SK-N-SH treated with all-trans-retinoic acid at 6 μM for 48 hours (cell line): ENCODE measurements around the gene UBE3C.

Experiments
- ARNTL ChIP-seq: fragments of 450-650 bp; formaldehyde crosslinking; IDR thresholded peaks from 2 replicates; pipeline ENCODE4 v1.5.0; 2020; ENCODE audit warnings: low read depth, mild to moderate bottlenecking, moderate library complexity, borderline replicate concordance
- BACH2 ChIP-seq: fragments of 250-450 bp; sonication (Bioruptor Pico); IDR thresholded peaks from 2 replicates; pipeline ENCODE4 v1.9.0; 2021; ENCODE audit warnings: mild to moderate bottlenecking, borderline replicate concordance
- CREB5 ChIP-seq: fragments of 250-450 bp; sonication (Bioruptor Pico); IDR thresholded peaks from 2 replicates; pipeline ENCODE4 v1.5.1; 2020; ENCODE audit warnings: low read depth, mild to moderate bottlenecking, moderate library complexity
- CSDC2 ChIP-seq: fragments of 250-450 bp; sonication (Bioruptor Pico); IDR thresholded peaks from 2 replicates; pipeline ENCODE4 v1.5.0; 2020; ENCODE audit warnings: mild to moderate bottlenecking, moderate library complexity
- POU6F1 ChIP-seq: fragments of 250-450 bp; sonication (Bioruptor Pico); IDR thresholded peaks from 2 replicates; pipeline ENCODE4 v1.8.0; 2021; ENCODE audit warnings: low read depth, mild to moderate bottlenecking, moderate library complexity, borderline replicate concordance
- PPARA ChIP-seq: fragments of 250-450 bp; sonication (Bioruptor Pico); IDR thresholded peaks from 2 replicates; pipeline ENCODE4 v1.5.0; 2020; ENCODE audit warnings: mild to moderate bottlenecking, borderline replicate concordance
- RARB ChIP-seq: fragments of 250-450 bp; sonication (Bioruptor Pico); IDR thresholded peaks from 2 replicates; pipeline ENCODE4 v1.8.0; 2021; ENCODE audit warnings: mild to moderate bottlenecking, moderate library complexity
- SNAI2 ChIP-seq: fragments of 250-450 bp; sonication (Bioruptor Pico); IDR thresholded peaks from 2 replicates; pipeline ENCODE4 v1.5.0; 2020; ENCODE audit warnings: mild to moderate bottlenecking, moderate library complexity
- ZC3H10 ChIP-seq: fragments of 250-450 bp; sonication (Bioruptor Pico); IDR thresholded peaks from 2 replicates; pipeline ENCODE4 v1.5.1; 2021; ENCODE audit warnings: mild to moderate bottlenecking, moderate library complexity
- ZFP3 ChIP-seq: fragments of 250-450 bp; sonication (Bioruptor Pico); IDR thresholded peaks from 2 replicates; pipeline ENCODE4 v1.5.0; 2020; ENCODE audit warnings: mild to moderate bottlenecking, moderate library complexity
- ZFP30 ChIP-seq: fragments of 450-650 bp; formaldehyde crosslinking; IDR thresholded peaks from 2 replicates; pipeline ENCODE4 v1.5.0; 2022; ENCODE audit warnings: mild to moderate bottlenecking, moderate library complexity
- TF ChIP-seq, protein P1 (sequence below): fragments of 250-450 bp; sonication (Bioruptor Pico); IDR thresholded peaks from 2 replicates; pipeline ENCODE4 v1.8.0; 2020; ENCODE audit warnings: mild to moderate bottlenecking, moderate library complexity, borderline replicate concordance

DNA sequence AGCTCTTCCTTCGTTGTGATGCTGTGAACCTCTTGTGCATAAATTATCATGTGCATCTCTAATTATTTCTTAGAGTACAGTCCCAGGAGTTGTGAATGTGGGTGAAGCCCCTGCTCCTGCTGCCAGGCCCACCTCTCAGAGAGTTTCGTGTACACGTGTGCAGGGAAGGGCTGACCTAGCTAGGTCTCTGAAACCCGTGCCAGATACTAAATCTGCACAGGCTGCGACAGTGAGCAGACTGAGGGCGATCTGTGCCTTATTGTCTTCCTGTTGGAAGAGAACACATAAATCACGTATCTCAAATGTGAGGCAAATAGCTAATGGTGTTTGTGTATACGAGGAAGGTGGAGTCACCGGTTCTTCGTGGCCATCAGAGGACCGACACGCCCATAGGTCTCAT, 126.3 kb downstream of the UBE3C start:
- TF ChIP-seq, protein P1, sequence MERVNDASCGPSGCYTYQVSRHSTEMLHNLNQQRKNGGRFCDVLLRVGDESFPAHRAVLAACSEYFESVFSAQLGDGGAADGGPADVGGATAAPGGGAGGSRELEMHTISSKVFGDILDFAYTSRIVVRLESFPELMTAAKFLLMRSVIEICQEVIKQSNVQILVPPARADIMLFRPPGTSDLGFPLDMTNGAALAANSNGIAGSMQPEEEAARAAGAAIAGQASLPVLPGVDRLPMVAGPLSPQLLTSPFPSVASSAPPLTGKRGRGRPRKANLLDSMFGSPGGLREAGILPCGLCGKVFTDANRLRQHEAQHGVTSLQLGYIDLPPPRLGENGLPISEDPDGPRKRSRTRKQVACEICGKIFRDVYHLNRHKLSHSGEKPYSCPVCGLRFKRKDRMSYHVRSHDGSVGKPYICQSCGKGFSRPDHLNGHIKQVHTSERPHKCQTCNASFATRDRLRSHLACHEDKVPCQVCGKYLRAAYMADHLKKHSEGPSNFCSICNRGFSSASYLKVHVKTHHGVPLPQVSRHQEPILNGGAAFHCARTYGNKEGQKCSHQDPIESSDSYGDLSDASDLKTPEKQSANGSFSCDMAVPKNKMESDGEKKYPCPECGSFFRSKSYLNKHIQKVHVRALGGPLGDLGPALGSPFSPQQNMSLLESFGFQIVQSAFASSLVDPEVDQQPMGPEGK (CRISPR knock-in tag), result no peak
- TF ChIP-seq RARB (CRISPR knock-in tag), result no peak
- no peak for TF ChIP-seq ZC3H10
- TF ChIP-seq POU6F1 (CRISPR knock-in tag), result no peak
- TF ChIP-seq ZFP30 (CRISPR knock-in tag), result no peak
- TF ChIP-seq CSDC2 (CRISPR knock-in tag), result no peak
- TF ChIP-seq BACH2, result no peak
- no peak for TF ChIP-seq CREB5 (CRISPR knock-in tag)
- TF ChIP-seq ARNTL (CRISPR knock-in tag), result no peak
- no peak for TF ChIP-seq ZFP3 (CRISPR knock-in tag)
- TF ChIP-seq PPARA (CRISPR knock-in tag), result no peak
- TF ChIP-seq SNAI2, result no peak
